ENCODE measurements around the gene RP9. TPM values are rescaled to one million over a fixed set of nuclear protein-coding genes. Genes with fewer than 3 reads are reported as not detected.

The RP9 gene
- total and polyA plus RNA-seq, 2 of the 4 experiments (the other 2 are of a cell fraction), result 9.5 to 18.1 TPM

DNA sequence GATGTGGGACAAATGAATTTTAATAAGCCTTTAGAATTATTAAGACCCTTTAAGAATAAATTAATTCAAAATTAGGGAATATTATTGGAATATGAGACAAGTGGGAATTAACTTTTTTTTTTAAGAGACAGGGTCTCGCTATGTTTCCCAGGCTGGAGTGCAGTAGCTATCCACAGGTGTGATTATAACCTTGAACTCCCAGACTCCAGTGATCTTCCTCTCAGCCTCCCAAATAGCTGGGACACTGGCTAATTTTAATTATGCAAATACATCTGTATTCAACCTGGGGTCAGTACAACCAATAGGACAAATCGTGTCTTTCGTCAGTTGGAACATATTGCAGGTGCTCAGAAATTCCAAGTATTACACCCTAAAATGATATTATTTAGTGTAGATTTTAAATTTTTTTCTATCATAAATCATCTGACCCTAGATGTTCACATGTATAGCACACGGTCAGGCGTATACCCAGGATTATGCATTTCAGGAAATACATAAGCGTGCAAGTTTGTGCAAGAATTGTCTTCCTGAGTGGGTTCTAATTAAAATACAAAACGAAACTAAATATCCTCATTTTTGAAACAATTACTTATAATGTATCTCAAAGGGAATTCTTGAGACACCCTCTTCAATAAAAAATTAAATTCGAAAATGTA lies 47.8 kb downstream of the RP9 start:
- H3K9me1 ChIP-seq (ENCODE audit: insufficient read depth, low read length), result no peaks in the 10 kb centered on the region
- no peak overlapping the region for H2AK9ac ChIP-seq (replicated peaks; ENCODE audit: low read depth, low read length, poor library complexity)
- BruUV-seq (replicated peaks), result TSS peak; percentile 32
- H3K4me2 ChIP-seq (ENCODE audit: low read depth, low read length), result peak overlapping the region; percentile 23
- POLR2A ChIA-PET (ENCODE audit: unreplicated experiment), result no interaction called here
- in situ Hi-C loops (cut with MboI; ENCODE audit: low sequenced_read_pairs), result no loop called here
- no peaks in the 10 kb centered on the region; the same call in 1 of the 2 replicates for H3K4me1 ChIP-seq (ENCODE audit: control insufficient read depth, insufficient read depth, low read length)
- no CpG with 5 or more reads among the region's 8 CpGs for WGBS, 2 experiments (ENCODE audit: extremely low coverage in 2 of 2, insufficient read length in 1 of 2)
- H3K4ac ChIP-seq (ENCODE audit: low read depth, low read length), result no peak overlapping the region
- CTCF ChIA-PET, result interaction anchor here (1.5 kb wide), 1 partner anchor 118 kb away, joined by 3 read pairs; no protein-coding TSS in a partner anchor
- DNase-seq (no peak), ATAC-seq (ENCODE audit: low read depth) (no peak)
- intact Hi-C loops (cut with micrococcal nuclease), result loop anchor here (5.0 kb wide), 1 partner anchor 169 kb away; the partner anchor contains the start of gene KBTBD2
- H4K20me1 ChIP-seq (ENCODE audit: insufficient read depth, low read length), result peaks cover 16% of the 10 kb centered on the region; the same call in 1 of the 2 replicates
- no peak overlapping the region for H3K27ac ChIP-seq (ENCODE audit: insufficient read depth, low read length)
- H3K9me3 ChIP-seq (ENCODE audit: control insufficient read depth, insufficient read depth, low read length), result no peaks in the 10 kb centered on the region
- peak overlapping the region; percentile 51 for H2BK5ac ChIP-seq (ENCODE audit: low read depth, low read length, poor library complexity, severe bottlenecking)
- no peak overlapping the region for H3K18ac ChIP-seq (ENCODE audit: low read depth, low read length)
- H3K79me1 ChIP-seq (ENCODE audit: low read depth in 1 of 2, low read length in 2 of 2), result peaks cover 8 to 39% of the 10 kb centered on the region in 2 experiments; a peak in 3 of 4 replicates
- H3K4me3 ChIP-seq (ENCODE audit: insufficient read depth, low read depth, low read length), result peak overlapping the region; percentile 72
- H3K56ac ChIP-seq (ENCODE audit: extremely low read depth, insufficient read depth, low read length), result no peak overlapping the region
- no peak overlapping the region for H2BK15ac ChIP-seq (ENCODE audit: low read depth, low read length)
- no peak overlapping the region for H2AFZ ChIP-seq (replicated peaks; ENCODE audit: low read length, poor library complexity)
- no peak overlapping the region for H3K14ac ChIP-seq (replicated peaks; ENCODE audit: low read depth, low read length)
- no peak overlapping the region for H4K8ac ChIP-seq (ENCODE audit: low read depth in 2 of 2, low read length in 2 of 2)
- H3K27me3 ChIP-seq (ENCODE audit: control insufficient read depth, insufficient read depth, low read length), result no peaks in the 10 kb centered on the region
- H4K5ac ChIP-seq (ENCODE audit: low read depth, low read length), result no peak overlapping the region
- H2BK20ac ChIP-seq (ENCODE audit: low read depth, low read length), result no peak overlapping the region
- H2BK120ac ChIP-seq (ENCODE audit: low read depth, low read length), result no peak overlapping the region
- no peak overlapping the region for H4K91ac ChIP-seq (ENCODE audit: insufficient read depth, low read depth, low read length)
- H3K9ac ChIP-seq (ENCODE audit: low read depth, low read length), result peak overlapping the region; percentile 74
- H2AK5ac ChIP-seq (ENCODE audit: low read depth, low read length), result no peak overlapping the region
- H3K23ac ChIP-seq (ENCODE audit: low read depth, low read length), result peak overlapping the region; percentile 87; the same call in 1 of the 2 replicates
- H3K36me3 ChIP-seq (ENCODE audit: control insufficient read depth, insufficient read depth, low read length), result no peaks in the 10 kb centered on the region; the same call in 1 of the 2 replicates
- dilution Hi-C loops (cut with HindIII; ENCODE audit: low sequenced_read_pairs, unreplicated experiment), result no loop called here
- TF ChIP-seq POLR2A (IDR thresholded peaks at IDR 0.05; ENCODE audit: low read depth, low read length) (no peak), RCOR1 (IDR thresholded peaks at IDR 0.05; ENCODE audit: insufficient replicate concordance, low read length) (no peak), RFX5 (IDR thresholded peaks at IDR 0.05; ENCODE audit: low read depth, low read length) (no peak), CHD1 (IDR thresholded peaks at IDR 0.05; ENCODE audit: low read depth, low read length) (no peak), CTCF (conservative IDR thresholded peaks at IDR 0.05; ENCODE audit: low read depth, low read length) (no peak), BHLHE40 (IDR thresholded peaks at IDR 0.05; ENCODE audit: low read depth, low read length) (no peak), MAZ (IDR thresholded peaks at IDR 0.05; ENCODE audit: borderline replicate concordance, low read depth, low read length) (no peak), MXI1 (IDR thresholded peaks at IDR 0.05; ENCODE audit: borderline replicate concordance, low read depth, low read length) (no peak), ELK1 (IDR thresholded peaks at IDR 0.05; ENCODE audit: borderline replicate concordance, low read depth, low read length) (no peak), NFE2L2 (IDR thresholded peaks at IDR 0.05; ENCODE audit: low read depth, low read length) (no peak), FOS (IDR thresholded peaks at IDR 0.05; ENCODE audit: low read depth, low read length) (no peak), SMC3 (IDR thresholded peaks at IDR 0.05; ENCODE audit: low read depth, low read length) (no peak), USF2 (IDR thresholded peaks at IDR 0.05; ENCODE audit: low read depth, low read length) (no peak), RAD21 (IDR thresholded peaks at IDR 0.05; ENCODE audit: low read length) (no peak), CEBPB (IDR thresholded peaks at IDR 0.05; ENCODE audit: low read depth, low read length) (no peak)
